GM18951 (cell line): ENCODE results near the gene TNFRSF19.

Experiments used
- POLR2A ChIP-seq: IDR thresholded peaks from 4 replicates; pipeline ENCODE4 v1.6.1; 2011; ENCODE audit warnings: mild to moderate bottlenecking; ENCODE audit not compliant: insufficient read length, insufficient read depth; ENCODE audit errors: extremely low read depth
- in situ Hi-C: fragments of 300-500 bp; cut with MboI; formaldehyde crosslinking; loops from one replicate; pipeline ENCODE4 v1.12.0; 2022; ENCODE audit warnings: low sequenced_read_pairs, mixed read lengths, inconsistent platforms; ENCODE audit not compliant: unreplicated experiment

Gene TNFRSF19

GRCh38 chr13:23632048-23632582 is 61.9 kb downstream of the TNFRSF19 start:
- in situ Hi-C loops, result no loop called here
- TF ChIP-seq POLR2A, result no peak

DNA sequence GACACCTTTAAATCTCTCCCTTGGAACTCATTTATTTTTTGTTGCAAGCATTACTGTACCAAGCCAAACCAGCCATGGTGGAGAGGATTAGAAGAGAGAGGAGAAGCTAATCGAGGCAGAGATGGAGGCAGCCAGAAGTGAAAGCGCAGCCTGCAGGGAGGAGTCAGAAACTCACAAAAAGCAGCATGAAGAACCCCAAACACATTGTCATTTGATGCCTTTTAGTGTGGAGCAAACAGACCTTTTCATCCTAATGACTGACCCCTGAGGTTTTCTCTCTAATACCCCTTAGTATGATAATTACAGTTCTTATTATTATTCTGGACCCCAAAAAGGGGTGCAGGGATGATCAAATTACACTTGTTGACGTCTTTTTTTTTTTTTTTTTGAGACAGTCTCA is 62.5 kb downstream of the TNFRSF19 start:
- no peak for TF ChIP-seq POLR2A
- in situ Hi-C loops, result no loop called here

- no peak for TF ChIP-seq POLR2A
- in situ Hi-C loops, result no loop called here
Measured at GRCh38 chr13:23634897-23635296, 64.7 kb downstream of the TNFRSF19 start.

DNA sequence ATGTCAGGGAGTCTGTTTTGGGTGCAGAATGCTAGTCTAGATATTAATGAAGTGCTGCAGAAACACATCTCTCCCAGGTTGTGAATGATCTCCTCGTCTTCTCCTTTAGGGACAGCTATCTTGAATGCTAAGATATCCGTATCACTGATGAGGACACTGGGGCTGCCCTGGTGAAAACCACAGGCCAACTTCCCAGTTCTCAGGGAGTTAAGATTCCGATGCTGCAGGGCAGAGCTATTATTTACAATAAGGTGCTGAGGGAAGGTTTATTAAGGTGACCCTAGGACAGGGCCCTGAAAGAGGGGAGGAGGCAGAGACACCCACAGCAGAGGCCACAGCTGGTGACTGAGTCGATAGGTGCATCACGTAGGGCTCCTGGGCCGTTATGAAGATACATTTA is 66.1 kb downstream of the TNFRSF19 start:
- TF ChIP-seq POLR2A, result no peak
- in situ Hi-C loops, result no loop called here

- TF ChIP-seq POLR2A, result no peak
- in situ Hi-C loops, result no loop called here
Measured at GRCh38 chr13:23637829-23638228, 67.6 kb downstream of the TNFRSF19 start.

- no peak for TF ChIP-seq POLR2A
- in situ Hi-C loops, result no loop called here
Measured at GRCh38 chr13:23639674-23640073, 69.5 kb downstream of the TNFRSF19 start.

- in situ Hi-C loops, result no loop called here
- TF ChIP-seq POLR2A, result no peak
Measured at GRCh38 chr13:23642110-23642509, 71.9 kb downstream of the TNFRSF19 start.

- in situ Hi-C loops, result no loop called here
- no peak for TF ChIP-seq POLR2A
Measured at GRCh38 chr13:23643338-23644125, 73.3 kb downstream of the TNFRSF19 start.

DNA sequence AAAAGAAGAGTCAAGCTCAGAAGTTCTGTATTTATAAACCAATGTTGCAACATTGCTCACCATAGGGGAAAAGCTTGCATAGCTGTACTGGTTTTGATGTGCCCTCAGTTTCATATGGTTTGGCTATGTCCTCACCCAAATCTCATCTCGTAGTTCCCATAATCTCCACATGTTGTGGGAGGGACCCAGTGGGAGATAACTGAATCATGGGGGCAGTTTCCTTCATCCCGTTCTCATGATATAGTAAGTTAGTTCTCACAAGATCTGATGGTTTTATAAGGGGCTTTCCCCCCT is 73.9 kb downstream of the TNFRSF19 start:
- no peak for TF ChIP-seq POLR2A

GRCh38 chr13:23644527-23645138 is 74.4 kb downstream of the TNFRSF19 start:
- in situ Hi-C loops, result no loop called here
- no peak for TF ChIP-seq POLR2A

More for the DNA sequence above, 73.9 kb downstream of the TNFRSF19 start:
- in situ Hi-C loops, result no loop called here

DNA sequence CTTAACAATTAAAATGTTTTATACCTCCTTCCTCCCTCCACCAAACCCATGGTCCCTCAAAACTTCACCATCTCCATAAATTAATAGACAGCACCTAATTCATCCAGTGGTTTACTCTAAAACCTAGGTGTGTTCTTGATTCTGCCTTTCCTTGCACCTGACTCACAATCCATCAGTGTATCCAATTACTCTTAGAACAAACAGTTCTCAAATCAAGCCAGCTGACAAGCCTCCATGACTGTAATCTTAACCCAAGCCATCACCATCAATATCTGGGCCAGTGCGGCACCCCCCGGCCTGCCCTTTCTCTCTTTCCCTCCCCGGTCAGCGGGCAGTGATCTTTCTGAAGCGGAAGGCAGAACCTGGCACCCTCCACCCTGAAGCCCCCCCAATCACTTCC is 75.6 kb downstream of the TNFRSF19 start:
- in situ Hi-C loops, result no loop called here
- TF ChIP-seq POLR2A, result no peak

- in situ Hi-C loops, result no loop called here
- no peak for TF ChIP-seq POLR2A
Measured at GRCh38 chr13:23651439-23651838, 81.2 kb downstream of the TNFRSF19 start.

DNA sequence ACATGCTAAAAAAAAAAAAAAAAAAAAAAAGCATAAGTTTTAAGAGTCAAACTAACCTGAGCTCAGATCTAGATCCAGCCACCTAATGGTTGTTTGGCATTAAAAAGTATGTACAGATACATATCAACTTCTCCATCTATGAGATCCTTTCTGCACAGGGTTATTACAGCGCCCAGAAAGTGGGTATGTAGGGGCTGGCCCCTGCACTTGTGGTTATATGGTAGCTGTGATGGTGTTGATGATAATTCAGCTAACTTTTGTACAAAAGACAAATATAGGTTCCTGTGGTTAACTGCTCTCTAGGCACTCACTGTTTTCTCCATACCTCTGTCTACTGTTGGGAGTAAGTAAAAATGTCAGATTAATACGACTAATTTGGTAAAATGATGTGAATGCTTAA is 81.7 kb downstream of the TNFRSF19 start:
- in situ Hi-C loops, result no loop called here
- no peak for TF ChIP-seq POLR2A

DNA sequence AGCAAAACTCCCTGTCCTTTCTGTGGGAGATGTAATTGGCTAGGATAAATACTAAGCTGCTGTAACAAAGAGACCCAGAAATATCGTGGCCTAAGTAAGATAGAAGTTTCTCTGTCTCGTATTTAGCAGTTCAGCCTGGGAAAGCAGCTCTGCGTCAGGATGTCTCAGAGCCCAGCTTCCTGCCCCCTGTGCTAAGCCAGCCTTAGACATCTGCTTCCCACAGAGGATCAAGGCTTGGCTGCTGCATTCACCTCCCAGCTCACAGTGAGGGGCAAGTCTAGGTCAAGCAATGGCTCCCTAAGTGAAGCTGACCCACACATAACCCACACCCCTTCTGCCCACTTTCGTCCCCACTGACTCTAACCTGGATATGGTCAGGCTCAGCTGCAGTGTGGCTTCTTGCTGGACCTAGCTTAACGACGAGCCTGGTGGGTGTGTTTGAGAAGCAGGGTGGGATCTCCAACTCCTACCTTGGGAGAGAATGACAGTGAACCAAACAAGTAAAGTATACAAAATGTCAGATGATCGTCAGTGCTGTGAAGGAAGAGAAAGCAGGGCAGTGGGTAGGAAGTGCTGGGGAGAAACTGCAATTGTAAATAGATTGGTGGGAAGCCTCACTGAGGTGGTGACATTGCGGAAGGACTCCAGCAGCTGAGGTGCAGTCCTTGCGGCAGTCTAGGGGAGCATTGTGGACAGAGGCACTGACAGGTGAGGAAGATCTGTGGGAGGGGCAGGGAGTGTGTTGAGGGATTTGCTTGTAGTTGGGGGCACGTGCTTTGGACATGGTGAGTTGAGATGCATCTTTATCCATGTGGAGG is 82.9 kb downstream of the TNFRSF19 start:
- in situ Hi-C loops, result no loop called here
- no peak for TF ChIP-seq POLR2A
